ENCODE results near the gene FLRT1. TPM values are rescaled to one million over a fixed set of nuclear protein-coding genes. Genes with fewer than 3 reads are reported as not detected.

FLRT1 gene
- total RNA-seq, 1 experiment from 2014 or later = 0.39 TPM

DNA sequence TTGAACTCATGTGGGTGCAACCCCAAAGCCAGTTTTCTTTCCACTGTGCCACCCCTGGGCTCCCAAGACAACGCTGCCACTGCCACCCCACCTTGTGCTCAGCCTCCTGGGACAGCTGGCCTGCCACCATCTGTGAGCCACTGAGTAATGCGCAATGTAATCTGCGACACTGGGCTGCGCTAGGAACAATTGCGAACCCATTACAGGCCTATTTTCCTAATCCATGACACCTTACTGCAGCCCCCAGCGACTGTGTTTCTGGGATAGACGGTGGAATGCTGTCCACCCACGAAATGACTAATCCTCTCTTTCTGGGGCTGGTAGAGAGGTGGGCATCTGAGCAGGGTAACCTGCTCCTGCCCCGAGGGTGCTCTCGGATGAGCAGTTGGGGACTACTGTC lies 22.2 kb downstream of the FLRT1 start:
- POLR2A ChIA-PET = no interaction called here

DNA sequence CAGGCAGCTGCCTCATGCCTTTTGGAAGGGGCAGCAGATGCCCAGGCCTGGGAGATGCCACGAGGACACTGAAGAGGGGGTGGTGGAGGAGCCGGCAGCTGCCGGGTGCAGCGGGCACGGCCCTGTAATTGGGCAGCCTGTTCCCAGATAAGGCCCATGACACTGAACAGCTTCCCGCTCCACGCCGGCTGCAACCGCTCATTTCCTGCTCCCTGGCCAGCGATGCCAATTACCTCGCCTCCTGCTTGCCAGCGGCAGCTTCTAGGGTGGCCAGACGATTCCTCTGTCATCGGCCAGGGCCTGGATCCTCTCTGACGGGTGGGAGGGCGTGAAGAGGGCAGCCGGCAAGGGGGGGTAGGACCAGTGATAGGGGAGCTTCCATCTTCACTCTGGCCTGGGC lies 22.8 kb downstream of the FLRT1 start:
- ChIA-PET CTCF (interaction anchor here (0.7 kb wide), 1 partner anchor 60 kb away, joined by 3 read pairs; no protein-coding TSS in a partner anchor), POLR2A (no interaction called here)
- intact Hi-C loops (cut with micrococcal nuclease; ENCODE audit: unreplicated experiment) = no loop called here
- Histone ChIP-seq H3K9me3 (no peaks in the 10 kb centered on the region), H3K4me1 (no peaks in the 10 kb centered on the region), H3K27me3 (replicated peaks; ENCODE audit: control insufficient read depth, insufficient read depth, low read length) (no peaks in the 10 kb centered on the region), H3K36me3 (ENCODE audit: control insufficient read depth, insufficient read depth, low read length) (no peaks in the 10 kb centered on the region), H3K4me3 (ENCODE audit: low read depth, low read length) (no peak overlapping the region)
- no peaks in the 10 kb centered on the region for H3K36me3 Mint-ChIP-seq (ENCODE audit: insufficient read depth, unreplicated experiment)
- DNase-seq = no peak
- H3K9me3 Mint-ChIP-seq (ENCODE audit: unreplicated experiment) = no peaks in the 10 kb centered on the region
- H3K27ac Mint-ChIP-seq (ENCODE audit: unreplicated experiment) = no peak overlapping the region
- no peaks in the 10 kb centered on the region for H3K4me1 Mint-ChIP-seq (ENCODE audit: low read depth, unreplicated experiment)
- no peak overlapping the region for H3K4me3 Mint-ChIP-seq (ENCODE audit: unreplicated experiment)
- TF ChIP-seq, protein P1, sequence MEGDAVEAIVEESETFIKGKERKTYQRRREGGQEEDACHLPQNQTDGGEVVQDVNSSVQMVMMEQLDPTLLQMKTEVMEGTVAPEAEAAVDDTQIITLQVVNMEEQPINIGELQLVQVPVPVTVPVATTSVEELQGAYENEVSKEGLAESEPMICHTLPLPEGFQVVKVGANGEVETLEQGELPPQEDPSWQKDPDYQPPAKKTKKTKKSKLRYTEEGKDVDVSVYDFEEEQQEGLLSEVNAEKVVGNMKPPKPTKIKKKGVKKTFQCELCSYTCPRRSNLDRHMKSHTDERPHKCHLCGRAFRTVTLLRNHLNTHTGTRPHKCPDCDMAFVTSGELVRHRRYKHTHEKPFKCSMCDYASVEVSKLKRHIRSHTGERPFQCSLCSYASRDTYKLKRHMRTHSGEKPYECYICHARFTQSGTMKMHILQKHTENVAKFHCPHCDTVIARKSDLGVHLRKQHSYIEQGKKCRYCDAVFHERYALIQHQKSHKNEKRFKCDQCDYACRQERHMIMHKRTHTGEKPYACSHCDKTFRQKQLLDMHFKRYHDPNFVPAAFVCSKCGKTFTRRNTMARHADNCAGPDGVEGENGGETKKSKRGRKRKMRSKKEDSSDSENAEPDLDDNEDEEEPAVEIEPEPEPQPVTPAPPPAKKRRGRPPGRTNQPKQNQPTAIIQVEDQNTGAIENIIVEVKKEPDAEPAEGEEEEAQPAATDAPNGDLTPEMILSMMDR (IDR thresholded peaks at IDR 0.05; ENCODE audit: insufficient read depth in 1 of 2, low read depth in 1 of 2, low read length in 1 of 2, severe bottlenecking in 1 of 2, unreplicated experiment in 1 of 2) = no peak
- no peaks in the 10 kb centered on the region for H3K27me3 Mint-ChIP-seq (ENCODE audit: insufficient read depth, unreplicated experiment)
- BruUV-seq (replicated peaks) = no TSS peak

More for the DNA sequence above, 22.2 kb downstream of the FLRT1 start:
- Mint-ChIP-seq H3K36me3 (ENCODE audit: insufficient read depth, unreplicated experiment) (no peaks in the 10 kb centered on the region), H3K4me3 (ENCODE audit: unreplicated experiment) (no peak overlapping the region), H3K27me3 (ENCODE audit: insufficient read depth, unreplicated experiment) (no peaks in the 10 kb centered on the region), H3K9me3 (ENCODE audit: unreplicated experiment) (no peaks in the 10 kb centered on the region), H3K27ac (ENCODE audit: unreplicated experiment) (no peak overlapping the region), H3K4me1 (ENCODE audit: low read depth, unreplicated experiment) (no peaks in the 10 kb centered on the region)
- H3K9me3 ChIP-seq = no peaks in the 10 kb centered on the region
- intact Hi-C loops (cut with micrococcal nuclease; ENCODE audit: unreplicated experiment) = no loop called here
- no peaks in the 10 kb centered on the region for H3K36me3 ChIP-seq (ENCODE audit: control insufficient read depth, insufficient read depth, low read length)
- TF ChIP-seq, protein P1 (IDR thresholded peaks at IDR 0.05; ENCODE audit: insufficient read depth in 1 of 2, low read depth in 1 of 2, low read length in 1 of 2, severe bottlenecking in 1 of 2, unreplicated experiment in 1 of 2) = no peak
- no TSS peak for BruUV-seq (replicated peaks)
- no peak for DNase-seq
- no peaks in the 10 kb centered on the region for H3K4me1 ChIP-seq
- no peak overlapping the region for H3K4me3 ChIP-seq (ENCODE audit: low read depth, low read length)
- no peaks in the 10 kb centered on the region for H3K27me3 ChIP-seq (replicated peaks; ENCODE audit: control insufficient read depth, insufficient read depth, low read length)
- CTCF ChIA-PET = no interaction called here

DNA sequence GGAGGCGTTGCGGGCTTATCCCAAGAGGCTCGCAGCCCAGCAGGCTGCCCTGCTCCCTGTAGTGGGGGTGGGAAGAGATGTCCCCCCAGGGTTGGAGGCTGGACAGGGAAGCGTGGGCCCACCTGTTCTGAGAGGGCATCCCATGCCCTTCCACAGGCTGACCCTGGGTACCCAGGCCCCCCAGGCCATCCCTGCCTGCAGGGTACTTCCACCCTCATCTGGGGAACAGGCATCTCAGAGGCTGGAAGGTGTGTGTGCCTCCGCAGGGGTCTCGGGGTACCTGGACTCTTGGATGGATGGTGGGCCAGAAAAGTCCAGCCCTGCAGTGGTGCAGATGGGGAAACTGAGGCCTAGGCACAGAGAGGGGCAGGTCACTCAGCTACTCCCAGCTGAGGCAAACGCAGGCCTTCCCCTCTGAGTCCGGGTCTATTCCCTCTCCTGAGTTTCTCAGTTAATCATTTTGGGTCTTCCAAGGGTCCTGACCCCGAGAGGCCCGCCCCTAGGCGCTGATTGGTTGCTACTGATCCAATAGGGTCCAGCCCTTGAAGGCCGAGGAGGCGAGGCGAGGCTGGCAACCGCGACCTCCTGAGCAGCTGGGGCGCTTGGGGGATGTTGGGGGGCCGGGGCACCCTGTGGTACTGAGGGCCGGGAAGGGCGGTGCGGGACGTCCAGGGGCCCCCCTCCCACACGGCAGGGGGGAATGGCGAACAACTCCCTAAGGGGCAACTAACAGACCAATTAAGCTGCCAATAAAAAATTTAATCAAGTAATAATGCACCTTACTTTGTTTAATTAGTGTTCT lies 23.8 kb downstream of the FLRT1 start:
- DNase-seq = no peak
- intact Hi-C loops (cut with micrococcal nuclease; ENCODE audit: unreplicated experiment) = no loop called here
- POLR2A ChIA-PET = no interaction called here
- TF ChIP-seq, protein P1 (IDR thresholded peaks at IDR 0.05; ENCODE audit: insufficient read depth in 1 of 2, low read depth in 1 of 2, low read length in 1 of 2, severe bottlenecking in 1 of 2, unreplicated experiment in 1 of 2) = no peak
- Histone ChIP-seq H3K27me3 (replicated peaks; ENCODE audit: control insufficient read depth, insufficient read depth, low read length) (no peaks in the 10 kb centered on the region), H3K4me3 (ENCODE audit: low read depth, low read length) (no peak overlapping the region), H3K4me1 (no peaks in the 10 kb centered on the region), H3K9me3 (no peaks in the 10 kb centered on the region), H3K36me3 (ENCODE audit: control insufficient read depth, insufficient read depth, low read length) (no peaks in the 10 kb centered on the region)
- BruUV-seq (replicated peaks) = no TSS peak
- H3K4me3 Mint-ChIP-seq (ENCODE audit: unreplicated experiment) = no peak overlapping the region
- no peaks in the 10 kb centered on the region for H3K4me1 Mint-ChIP-seq (ENCODE audit: low read depth, unreplicated experiment)
- H3K9me3 Mint-ChIP-seq (ENCODE audit: unreplicated experiment) = no peaks in the 10 kb centered on the region
- H3K27ac Mint-ChIP-seq (ENCODE audit: unreplicated experiment) = no peak overlapping the region
- CTCF ChIA-PET = no interaction called here
- no peaks in the 10 kb centered on the region for H3K36me3 Mint-ChIP-seq (ENCODE audit: insufficient read depth, unreplicated experiment)
- no peaks in the 10 kb centered on the region for H3K27me3 Mint-ChIP-seq (ENCODE audit: insufficient read depth, unreplicated experiment)
